GM23338 (cell line): Measurements from ENCODE around the gene ICE1.

Experiments used
- CREB1 ChIP-seq: fragments of 250-450 bp; sonication (Bioruptor Pico); IDR thresholded peaks from 2 replicates; pipeline ENCODE4 v1.5.0; 2020; ENCODE audit warnings: low read depth, mild to moderate bottlenecking, moderate library complexity
- CTCF ChIP-seq, 2 experiments: fragments of 200-600 bp in 1 of 2; sonication (generic) in 1 of 2; conservative IDR thresholded peaks; 2 replicates each; pipeline versions ENCODE4 v1.5.1 to v1.6.1; 2016 to 2017; ENCODE audit warnings: antibody characterized with exemption in 2 of 2, low read depth in 2 of 2, mild to moderate bottlenecking in 2 of 2, moderate library complexity in 1 of 2
- ETS1 ChIP-seq: IDR thresholded peaks from 2 replicates; pipeline ENCODE4 v1.6.1; 2016; ENCODE audit warnings: antibody characterized with exemption
- EZH2 ChIP-seq: fragments of 200-600 bp; sonication (generic); IDR thresholded peaks from one replicate; pipeline ENCODE4 v1.8.0; 2017; ENCODE audit warnings: antibody characterized with exemption, mild to moderate bottlenecking, low read depth; ENCODE audit not compliant: unreplicated experiment
- EZH2phosphoT487 ChIP-seq: fragments of 200-600 bp; sonication (generic); IDR thresholded peaks from one replicate; pipeline ENCODE4 v1.8.1; 2018; ENCODE audit warnings: antibody characterized with exemption; ENCODE audit not compliant: unreplicated experiment
- JUNB ChIP-seq: IDR thresholded peaks from one replicate; pipeline ENCODE4 v1.6.1; 2016; ENCODE audit warnings: antibody characterized with exemption; ENCODE audit not compliant: unreplicated experiment
- NANOG ChIP-seq: IDR thresholded peaks from 2 replicates; pipeline ENCODE4 v1.6.1; 2016; ENCODE audit warnings: antibody characterized with exemption, borderline replicate concordance
- POLR2AphosphoS5 ChIP-seq: IDR thresholded peaks from 2 replicates; pipeline ENCODE4 v1.6.1; 2016; ENCODE audit warnings: antibody characterized with exemption, low read depth
- REST ChIP-seq: IDR thresholded peaks from one replicate; pipeline ENCODE4 v1.6.1; 2018; ENCODE audit warnings: antibody characterized with exemption; ENCODE audit not compliant: unreplicated experiment
- STAT1 ChIP-seq: IDR thresholded peaks from one replicate; pipeline ENCODE4 v1.6.1; 2016; ENCODE audit warnings: antibody characterized with exemption; ENCODE audit not compliant: unreplicated experiment
- ZNF114 ChIP-seq: fragments of 250-450 bp; sonication (Bioruptor Pico); IDR thresholded peaks from 2 replicates; pipeline ENCODE4 v1.5.0; 2020; ENCODE audit warnings: mild to moderate bottlenecking, moderate library complexity
- ZNF462 ChIP-seq: fragments of 250-450 bp; sonication (Bioruptor Pico); IDR thresholded peaks from 2 replicates; pipeline ENCODE4 v1.5.0; 2020; ENCODE audit warnings: mild to moderate bottlenecking, moderate library complexity

- no peak for TF ChIP-seq CTCF (conservative IDR thresholded peaks at IDR 0.05; ENCODE audit: low read depth in 2 of 2)
- TF ChIP-seq EZH2 = no peak
- TF ChIP-seq ZNF114 = no peak
- no peak for TF ChIP-seq ZNF462 (CRISPR knock-in tag)
- TF ChIP-seq REST = no peak
- no peak for TF ChIP-seq EZH2phosphoT487
- no peak for TF ChIP-seq CREB1
- TF ChIP-seq POLR2AphosphoS5 = no peak
- TF ChIP-seq JUNB = no peak
- no peak for TF ChIP-seq STAT1
- TF ChIP-seq ETS1 = no peak
- TF ChIP-seq NANOG = no peak
Measured at GRCh38 chr5:5481206-5481605, 58.7 kb downstream of the ICE1 start.
